Measurements from ENCODE around the gene MAP1S. TPM values are rescaled to one million over a fixed set of nuclear protein-coding genes. Genes with fewer than 3 reads are reported as not detected.

MAP1S gene
- total and polyA plus RNA-seq, 5 donors from 2014 or later, result 14.0 to 47.6 (median 22.5) TPM

GRCh38 chr19:17743874-17744580 is 24.7 kb downstream of the MAP1S start:
- no peak for ATAC-seq (ENCODE audit: low read depth in 2 of 2)
- H3K27ac ChIP-seq (ENCODE audit: insufficient read depth, low read length, poor library complexity, severe bottlenecking), result no peak overlapping the region
- H3K27ac Mint-ChIP-seq, result no peak overlapping the region

DNA sequence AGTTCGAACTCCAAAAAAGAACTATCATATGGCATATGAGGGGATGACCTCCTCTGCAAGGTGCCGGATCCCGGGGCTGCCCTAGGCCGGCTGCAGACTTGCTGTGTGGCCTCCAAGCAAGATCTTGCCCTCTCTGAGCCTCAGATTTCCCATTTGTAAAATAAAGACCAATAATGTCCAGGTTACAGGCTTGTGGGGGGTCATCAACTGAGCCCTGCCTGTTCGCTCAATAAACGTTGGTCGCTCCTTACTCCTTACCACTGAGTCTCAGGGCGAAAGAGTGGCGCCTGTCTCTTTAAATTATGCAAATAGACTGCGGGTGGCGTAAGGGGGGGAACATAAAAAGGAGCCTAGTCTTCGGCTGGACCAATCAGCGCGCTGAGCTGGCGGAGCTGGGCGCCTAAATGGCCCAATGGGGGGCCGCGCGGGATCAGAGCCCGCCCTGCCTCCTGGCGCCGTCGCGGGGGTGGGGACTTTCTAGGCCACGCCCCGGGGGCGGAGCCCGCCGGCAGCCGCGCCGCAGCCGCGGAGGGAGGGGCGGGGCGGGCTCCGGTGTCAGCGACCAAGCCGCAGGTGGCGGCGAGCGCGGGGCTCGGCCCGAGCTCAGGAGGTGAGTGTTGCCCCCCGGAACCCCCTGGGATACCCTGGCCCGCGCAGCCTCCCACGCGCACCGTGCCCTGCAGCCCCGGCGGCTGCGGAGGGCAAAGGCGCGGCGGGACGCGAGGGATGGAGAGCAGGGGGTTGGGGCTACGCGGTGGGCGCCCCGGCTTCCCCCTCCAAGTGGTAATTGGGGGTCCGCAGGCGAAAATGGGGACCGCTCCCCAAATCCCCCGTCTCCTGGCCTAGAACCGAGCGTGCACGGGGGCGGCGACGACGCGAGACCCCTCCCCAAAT is 28.2 kb downstream of the MAP1S start:
- H3K4me1 ChIP-seq (ENCODE audit: control insufficient read depth, insufficient read depth, low read length, poor library complexity, severe bottlenecking), result peaks cover 46% of the 10 kb centered on the region
- H3K4me3 Mint-ChIP-seq, result peak overlapping the region; percentile 92 to 94 (median 94)

More at GRCh38 chr19:17743874-17744580, 24.7 kb downstream of the MAP1S start:
- Mint-ChIP-seq H3K27me3 (no peaks in the 10 kb centered on the region), H3K4me3 (peak overlapping the region in 1 of 4 donors; percentile 44), H3K9me3 (peaks cover 0 to 1% (median 0%) of the 10 kb centered on the region in 7 donors), H3K36me3 (peaks cover 6% of the 10 kb centered on the region), H3K4me1 (peaks cover 0 to 26% (median 12%) of the 10 kb centered on the region in 4 donors)
- Histone ChIP-seq H3K36me3 (ENCODE audit: control insufficient read depth, insufficient read depth, low read length) (no peaks in the 10 kb centered on the region), H3K4me3 (ENCODE audit: low read depth, low read length) (no peak overlapping the region), H3K9me3 (ENCODE audit: control insufficient read depth in 2 of 2, low read length in 2 of 2) (no peaks in the 10 kb centered on the region), H3K4me1 (ENCODE audit: control insufficient read depth, insufficient read depth, low read length, poor library complexity, severe bottlenecking) (peaks cover 13% of the 10 kb centered on the region), H3K27me3 (ENCODE audit: control insufficient read depth, insufficient read depth, low read length) (no peaks in the 10 kb centered on the region)
- DNase-seq, result peak in 1 of 3 donors; percentile 33

DNA sequence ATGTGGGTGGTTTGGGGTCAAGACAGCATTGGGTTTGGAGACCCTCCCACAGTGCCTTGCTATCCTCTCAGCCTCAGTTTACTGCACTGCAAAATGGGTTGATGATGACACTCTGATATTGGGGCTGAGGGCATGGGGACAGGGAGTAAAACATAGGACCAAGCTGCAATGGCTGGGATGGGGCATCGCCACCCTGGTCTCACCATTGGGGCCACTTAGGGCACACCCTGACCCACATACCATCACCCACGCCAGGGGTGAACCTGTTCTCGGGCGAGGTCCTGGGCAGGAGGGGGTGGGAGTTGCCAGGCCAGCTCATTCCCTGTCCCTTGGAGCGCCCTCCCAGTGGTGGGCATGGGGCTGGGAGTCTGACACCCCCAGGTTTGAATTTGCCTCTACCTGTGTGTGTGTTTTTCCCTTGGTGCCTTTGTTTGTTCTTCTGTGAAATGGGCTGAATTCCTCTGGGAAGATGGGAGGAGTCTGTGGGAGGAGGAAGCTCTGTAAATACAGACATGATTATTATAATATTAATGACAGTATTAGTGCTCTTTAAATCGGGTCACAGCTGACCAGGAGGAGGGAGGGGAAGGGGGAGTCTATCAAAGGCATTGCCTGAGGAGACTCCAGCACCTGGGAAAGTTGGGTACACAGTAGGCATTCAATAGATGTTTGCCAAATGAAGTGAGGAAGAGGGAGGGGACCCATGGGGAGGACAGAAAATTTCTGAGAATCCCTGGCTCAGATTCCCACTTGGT is 29.8 kb downstream of the MAP1S start:
- Histone ChIP-seq H3K36me3 (ENCODE audit: control insufficient read depth, insufficient read depth, low read length) (no peaks in the 10 kb centered on the region), H3K4me3 (ENCODE audit: low read depth, low read length) (peak overlapping the region; percentile 88), H3K27me3 (ENCODE audit: control insufficient read depth, insufficient read depth, low read length) (no peaks in the 10 kb centered on the region), H3K9me3 (ENCODE audit: control insufficient read depth in 2 of 2, low read length in 2 of 2) (no peaks in the 10 kb centered on the region), H3K4me1 (ENCODE audit: control insufficient read depth, insufficient read depth, low read length, poor library complexity, severe bottlenecking) (peaks cover 59% of the 10 kb centered on the region), H3K27ac (ENCODE audit: insufficient read depth, low read length, poor library complexity, severe bottlenecking) (peak overlapping the region; percentile 38)
- H3K27me3 Mint-ChIP-seq, result no peaks in the 10 kb centered on the region
- peak overlapping the region; percentile 92 to 94 (median 94) for H3K4me3 Mint-ChIP-seq
- ATAC-seq (ENCODE audit: low read depth in 2 of 2) (no peak), DNase-seq (no peak)
- peaks cover 3% of the 10 kb centered on the region for H3K36me3 Mint-ChIP-seq
- H3K4me1 Mint-ChIP-seq, result peaks cover 0 to 68% (median 32%) of the 10 kb centered on the region in 4 donors
- H3K27ac Mint-ChIP-seq, result peak overlapping the region; percentile 58 to 97 (median 95)
- H3K9me3 Mint-ChIP-seq, result no peaks in the 10 kb centered on the region

More for the DNA sequence above, 28.2 kb downstream of the MAP1S start:
- peaks cover 0 to 57% (median 28%) of the 10 kb centered on the region in 4 donors for H3K4me1 Mint-ChIP-seq
- peaks cover 3% of the 10 kb centered on the region for H3K36me3 Mint-ChIP-seq
- peak; percentile 91 to 93 for ATAC-seq (ENCODE audit: low read depth in 2 of 2)
- no peaks in the 10 kb centered on the region for H3K27me3 Mint-ChIP-seq
- peak; percentile 92 to 97 (median 95) for DNase-seq
- H3K27ac ChIP-seq (ENCODE audit: insufficient read depth, low read length, poor library complexity, severe bottlenecking), result peak overlapping the region; percentile 49
- H3K9me3 Mint-ChIP-seq, result no peaks in the 10 kb centered on the region
- H3K27me3 ChIP-seq (ENCODE audit: control insufficient read depth, insufficient read depth, low read length), result no peaks in the 10 kb centered on the region
- H3K27ac Mint-ChIP-seq, result peak overlapping the region; percentile 9 to 71 (median 38)
- peak overlapping the region; percentile 62 for H3K4me3 ChIP-seq (ENCODE audit: low read depth, low read length)
- H3K9me3 ChIP-seq (ENCODE audit: control insufficient read depth in 2 of 2, low read length in 2 of 2), result no peaks in the 10 kb centered on the region
- H3K36me3 ChIP-seq (ENCODE audit: control insufficient read depth, insufficient read depth, low read length), result no peaks in the 10 kb centered on the region

- Histone ChIP-seq H3K27ac (ENCODE audit: insufficient read depth, low read length, poor library complexity, severe bottlenecking) (peak overlapping the region; percentile 38), H3K27me3 (ENCODE audit: control insufficient read depth, insufficient read depth, low read length) (no peaks in the 10 kb centered on the region), H3K36me3 (ENCODE audit: control insufficient read depth, insufficient read depth, low read length) (peaks cover 8% of the 10 kb centered on the region), H3K9me3 (ENCODE audit: control insufficient read depth in 2 of 2, low read length in 2 of 2) (no peaks in the 10 kb centered on the region), H3K4me1 (ENCODE audit: control insufficient read depth, insufficient read depth, low read length, poor library complexity, severe bottlenecking) (peaks cover 68% of the 10 kb centered on the region), H3K4me3 (ENCODE audit: low read depth, low read length) (peak overlapping the region; percentile 88)
- H3K36me3 Mint-ChIP-seq, result peaks cover 8% of the 10 kb centered on the region
- H3K27ac Mint-ChIP-seq, result peak overlapping the region; percentile 34 to 97 (median 95)
- DNase-seq (peak in 1 of 3 donors; percentile 44), ATAC-seq (ENCODE audit: low read depth in 2 of 2) (no peak)
- H3K4me1 Mint-ChIP-seq, result peaks cover 0 to 71% (median 37%) of the 10 kb centered on the region in 4 donors
- peaks cover 0 to 1% (median 0%) of the 10 kb centered on the region in 7 donors for H3K9me3 Mint-ChIP-seq
- H3K27me3 Mint-ChIP-seq, result no peaks in the 10 kb centered on the region
- H3K4me3 Mint-ChIP-seq, result peak overlapping the region; percentile 92 to 94 (median 94)
Measured at GRCh38 chr19:17749912-17750317, 30.6 kb downstream of the MAP1S start.

DNA sequence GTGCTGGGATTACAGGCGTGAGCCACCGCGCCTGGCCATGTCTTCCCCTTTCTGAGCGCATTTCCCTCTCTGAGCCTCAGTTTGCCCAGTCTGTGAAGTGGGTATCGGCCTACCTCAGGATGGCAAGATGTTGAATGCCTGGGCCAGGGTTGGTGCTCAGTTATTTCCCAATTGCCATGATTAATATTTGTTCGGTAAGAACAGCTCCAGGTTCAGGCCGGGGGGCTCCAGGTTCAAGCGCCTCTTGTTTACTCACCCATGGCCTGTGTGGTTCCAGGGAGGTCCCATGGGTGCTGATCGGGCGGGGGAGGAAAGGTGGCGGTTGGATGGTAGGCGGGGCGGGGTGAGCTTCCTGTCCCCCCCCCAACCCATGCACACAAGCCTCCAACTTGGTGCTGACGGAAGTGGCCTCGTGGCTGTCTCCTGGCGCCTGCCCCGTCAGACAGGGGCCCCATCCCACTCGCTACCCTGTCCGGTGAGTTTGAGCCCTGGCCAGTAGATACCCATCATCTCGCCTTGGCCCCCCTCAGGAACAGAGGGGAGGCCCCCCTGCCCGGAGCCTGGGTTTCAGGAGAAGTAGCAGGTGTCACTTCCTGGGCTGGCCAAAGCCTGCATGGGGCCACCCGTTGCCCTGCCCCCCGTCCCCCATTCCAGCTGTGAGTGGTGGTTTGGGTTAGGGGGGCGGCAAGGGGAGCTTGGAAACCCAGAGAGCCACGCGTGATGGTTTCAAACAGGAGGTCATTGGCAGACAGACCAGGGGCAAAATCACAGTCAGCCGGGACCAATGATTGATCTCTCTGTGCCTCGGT is 32.0 kb downstream of the MAP1S start, which contains the start of gene FCHO1:
FCHO1 (plus strand) TSS at position 375 of the 809 bp plus-strand sequence. CDS start 3,688 bp downstream, outside the sequence.
- peaks cover 0 to 1% (median 0%) of the 10 kb centered on the region in 7 donors for H3K9me3 Mint-ChIP-seq
- peaks cover 17% of the 10 kb centered on the region for H3K36me3 ChIP-seq (ENCODE audit: control insufficient read depth, insufficient read depth, low read length)
- no peaks in the 10 kb centered on the region for H3K27me3 Mint-ChIP-seq
- no peaks in the 10 kb centered on the region for H3K27me3 ChIP-seq (ENCODE audit: control insufficient read depth, insufficient read depth, low read length)
- peak; percentile 76 for ATAC-seq (ENCODE audit: low read depth in 2 of 2)
- peaks cover 20% of the 10 kb centered on the region for H3K36me3 Mint-ChIP-seq
- peaks cover 0 to 83% (median 43%) of the 10 kb centered on the region in 4 donors for H3K4me1 Mint-ChIP-seq
- H3K9me3 ChIP-seq (ENCODE audit: control insufficient read depth in 2 of 2, low read length in 2 of 2), result no peaks in the 10 kb centered on the region
- DNase-seq, result peak; percentile 79 to 95 (median 85)
- peaks cover 78% of the 10 kb centered on the region for H3K4me1 ChIP-seq (ENCODE audit: control insufficient read depth, insufficient read depth, low read length, poor library complexity, severe bottlenecking)
- H3K4me3 ChIP-seq (ENCODE audit: low read depth, low read length), result peak within 1 kb of the TSS; percentile 88
- H3K27ac Mint-ChIP-seq, result peak within 1 kb of the TSS; percentile 95 to 97 (median 96)
- peak within 1 kb of the TSS; percentile 92 to 94 (median 94) for H3K4me3 Mint-ChIP-seq
- peak within 1 kb of the TSS; percentile 85 for H3K27ac ChIP-seq (ENCODE audit: insufficient read depth, low read length, poor library complexity, severe bottlenecking)

GRCh38 chr19:17751912-17752273 is 32.6 kb downstream of the MAP1S start:
- Histone ChIP-seq H3K4me1 (ENCODE audit: control insufficient read depth, insufficient read depth, low read length, poor library complexity, severe bottlenecking) (peaks cover 78% of the 10 kb centered on the region), H3K4me3 (ENCODE audit: low read depth, low read length) (peak overlapping the region; percentile 88), H3K36me3 (ENCODE audit: control insufficient read depth, insufficient read depth, low read length) (peaks cover 21% of the 10 kb centered on the region), H3K27me3 (ENCODE audit: control insufficient read depth, insufficient read depth, low read length) (no peaks in the 10 kb centered on the region), H3K27ac (ENCODE audit: insufficient read depth, low read length, poor library complexity, severe bottlenecking) (peak overlapping the region; percentile 85), H3K9me3 (ENCODE audit: control insufficient read depth in 2 of 2, low read length in 2 of 2) (no peaks in the 10 kb centered on the region)
- peak overlapping the region; percentile 95 to 97 (median 96) for H3K27ac Mint-ChIP-seq
- H3K36me3 Mint-ChIP-seq, result peaks cover 24% of the 10 kb centered on the region
- H3K4me3 Mint-ChIP-seq, result peak overlapping the region; percentile 92 to 94 (median 94)
- DNase-seq, result peak in 1 of 3 donors; percentile 28
- H3K9me3 Mint-ChIP-seq, result peaks cover 0 to 1% (median 0%) of the 10 kb centered on the region in 7 donors
- ATAC-seq (ENCODE audit: low read depth in 2 of 2), result no peak
- H3K4me1 Mint-ChIP-seq, result peaks cover 0 to 82% (median 42%) of the 10 kb centered on the region in 4 donors
- H3K27me3 Mint-ChIP-seq, result no peaks in the 10 kb centered on the region

Data from CD4-positive, CD25-positive, alpha-beta regulatory T cell (primary cell).